ENCODE results near the gene KDM4D. TPM values are rescaled to one million over a fixed set of nuclear protein-coding genes. Genes with fewer than 3 reads are reported as not detected.

KDM4D gene
- total and polyA plus RNA-seq, 9 of the 15 experiments (the other 6 are each of a cell fraction or from before 2014, with no cell fraction given): 0.34 to 1.1 (median 0.50) TPM

- no peak for TF ChIP-seq TSC22D4 (tag; IDR thresholded peaks at IDR 0.05)
- TF ChIP-seq JUN (IDR thresholded peaks at IDR 0.05; ENCODE audit: borderline replicate concordance, low read depth, low read length): no peak
- TF ChIP-seq JUN (CRISPR knock-in tag; IDR thresholded peaks at IDR 0.05; ENCODE audit: borderline replicate concordance): no peak
- 0 out of 2 replicates have a peak, but pooled peaks have one; percentile 47 for TF ChIP-seq POLR2AphosphoS2 (IDR thresholded peaks at IDR 0.05; ENCODE audit: low read length)
- no peak for TF ChIP-seq HEY1 (CRISPR knock-in tag; IDR thresholded peaks at IDR 0.05; ENCODE audit: borderline replicate concordance)
- TF ChIP-seq CBFB (CRISPR knock-in tag; IDR thresholded peaks at IDR 0.05): no peak
- TF ChIP-seq ZNF274 (IDR thresholded peaks at IDR 0.05; ENCODE audit: borderline replicate concordance, low read depth, low read length): no peak
- no peak for TF ChIP-seq MGA (IDR thresholded peaks at IDR 0.05)
- no peak for TF ChIP-seq KAT2B (IDR thresholded peaks at IDR 0.05; ENCODE audit: low read depth, low read length)
- TF ChIP-seq MNT (conservative IDR thresholded peaks at IDR 0.05): peak in 1 of 2 experiments; percentile 71; a peak in 2 of 4 replicates
- TF ChIP-seq THAP12 (CRISPR knock-in tag; IDR thresholded peaks at IDR 0.05): no peak
Observed at GRCh38 chr11:94973099-94973968, at the start of gene KDM4D, which contains the start of gene CWC15 (continued).

Data from K562 (cell line).